T-helper 2 cell treated with Interferon-gamma antibody and Interleukin-4, amounts not matched to agents 5 μg/mL and 100 μg/mL, for 36 hours (primary cell): ENCODE results near the gene GRIA1.

ENCODE experiments used
- DNase-seq: peaks from one replicate; pipeline ENCODE4 v3.0.0; 2021; ENCODE audit warnings: low spot score
- H3K27ac Mint-ChIP-seq: one replicate; pipeline ENCODE4 v1.8.0; 2021; ENCODE audit warnings: mild to moderate bottlenecking, mixed read lengths
- H3K27me3 Mint-ChIP-seq: one replicate; pipeline ENCODE4 v1.8.0; 2021; ENCODE audit warnings: low read depth, mixed read lengths
- H3K36me3 Mint-ChIP-seq: one replicate; pipeline ENCODE4 v1.8.0; 2021; ENCODE audit warnings: low read depth, mixed read lengths
- H3K4me1 Mint-ChIP-seq: one replicate; pipeline ENCODE4 v1.8.0; 2021; ENCODE audit warnings: low read depth, mixed read lengths
- H3K4me3 Mint-ChIP-seq: one replicate; pipeline ENCODE4 v1.8.0; 2022; ENCODE audit warnings: mild to moderate bottlenecking, moderate library complexity, mixed read lengths
- H3K9me3 Mint-ChIP-seq: one replicate; pipeline ENCODE4 v1.8.0; 2021; ENCODE audit warnings: mixed read lengths

The GRIA1 gene

GRCh38 chr5:153584126-153584959 lies 93.9 kb downstream of the GRIA1 start:
- Mint-ChIP-seq H3K4me1 (no peaks in the 10 kb centered on the region), H3K36me3 (no peaks in the 10 kb centered on the region), H3K27ac (no peak overlapping the region)

GRCh38 chr5:153584960-153585359 lies 94.5 kb downstream of the GRIA1 start:
- H3K27ac Mint-ChIP-seq, result no peak overlapping the region
- DNase-seq, result no peak
- H3K9me3 Mint-ChIP-seq, result no peaks in the 10 kb centered on the region
- no peak overlapping the region for H3K4me3 Mint-ChIP-seq
- no peaks in the 10 kb centered on the region for H3K27me3 Mint-ChIP-seq
- no peaks in the 10 kb centered on the region for H3K4me1 Mint-ChIP-seq
- H3K36me3 Mint-ChIP-seq, result no peaks in the 10 kb centered on the region

More at GRCh38 chr5:153584126-153584959, 93.9 kb downstream of the GRIA1 start:
- H3K9me3 Mint-ChIP-seq, result no peaks in the 10 kb centered on the region
- no peak for DNase-seq
- no peak overlapping the region for H3K4me3 Mint-ChIP-seq
- no peaks in the 10 kb centered on the region for H3K27me3 Mint-ChIP-seq

- no peak overlapping the region for H3K4me3 Mint-ChIP-seq
- no peaks in the 10 kb centered on the region for H3K36me3 Mint-ChIP-seq
- H3K27ac Mint-ChIP-seq, result no peak overlapping the region
- no peaks in the 10 kb centered on the region for H3K4me1 Mint-ChIP-seq
- DNase-seq, result no peak
- H3K27me3 Mint-ChIP-seq, result no peaks in the 10 kb centered on the region
- H3K9me3 Mint-ChIP-seq, result no peaks in the 10 kb centered on the region
Measured at GRCh38 chr5:153585622-153586277, 95.3 kb downstream of the GRIA1 start.

GRCh38 chr5:153592081-153592480 lies 101.6 kb downstream of the GRIA1 start:
- H3K27ac Mint-ChIP-seq, result no peak overlapping the region
- H3K36me3 Mint-ChIP-seq, result no peaks in the 10 kb centered on the region
- no peaks in the 10 kb centered on the region for H3K4me1 Mint-ChIP-seq
- no peak for DNase-seq
- no peak overlapping the region for H3K4me3 Mint-ChIP-seq
- no peaks in the 10 kb centered on the region for H3K9me3 Mint-ChIP-seq
- H3K27me3 Mint-ChIP-seq, result no peaks in the 10 kb centered on the region

- Mint-ChIP-seq H3K27me3 (no peaks in the 10 kb centered on the region), H3K4me3 (no peak overlapping the region), H3K36me3 (no peaks in the 10 kb centered on the region), H3K9me3 (no peaks in the 10 kb centered on the region), H3K4me1 (peaks cover 2% of the 10 kb centered on the region), H3K27ac (no peak overlapping the region)
- DNase-seq, result no peak
Measured at GRCh38 chr5:153594785-153595184, 104.3 kb downstream of the GRIA1 start.

GRCh38 chr5:153598099-153598498 lies 107.6 kb downstream of the GRIA1 start:
- H3K9me3 Mint-ChIP-seq, result no peaks in the 10 kb centered on the region
- no peak overlapping the region for H3K27ac Mint-ChIP-seq
- no peaks in the 10 kb centered on the region for H3K36me3 Mint-ChIP-seq
- no peak for DNase-seq
- no peaks in the 10 kb centered on the region for H3K27me3 Mint-ChIP-seq
- H3K4me3 Mint-ChIP-seq, result no peak overlapping the region
- peaks cover 2% of the 10 kb centered on the region for H3K4me1 Mint-ChIP-seq

- H3K27ac Mint-ChIP-seq, result no peak overlapping the region
- no peaks in the 10 kb centered on the region for H3K36me3 Mint-ChIP-seq
- DNase-seq, result no peak
- no peaks in the 10 kb centered on the region for H3K27me3 Mint-ChIP-seq
- no peak overlapping the region for H3K4me3 Mint-ChIP-seq
- H3K4me1 Mint-ChIP-seq, result peaks cover 2% of the 10 kb centered on the region
- no peaks in the 10 kb centered on the region for H3K9me3 Mint-ChIP-seq
Measured at GRCh38 chr5:153601377-153601776, 110.9 kb downstream of the GRIA1 start.

GRCh38 chr5:153605386-153605785 lies 114.9 kb downstream of the GRIA1 start:
- no peaks in the 10 kb centered on the region for H3K27me3 Mint-ChIP-seq
- no peaks in the 10 kb centered on the region for H3K36me3 Mint-ChIP-seq
- no peaks in the 10 kb centered on the region for H3K4me1 Mint-ChIP-seq
- no peaks in the 10 kb centered on the region for H3K9me3 Mint-ChIP-seq
- DNase-seq, result no peak
- H3K4me3 Mint-ChIP-seq, result no peak overlapping the region
- H3K27ac Mint-ChIP-seq, result no peak overlapping the region

- Mint-ChIP-seq H3K27me3 (no peaks in the 10 kb centered on the region), H3K36me3 (no peaks in the 10 kb centered on the region), H3K4me1 (no peaks in the 10 kb centered on the region), H3K4me3 (no peak overlapping the region), H3K27ac (no peak overlapping the region), H3K9me3 (no peaks in the 10 kb centered on the region)
- no peak for DNase-seq
Measured at GRCh38 chr5:153610009-153610408, 119.5 kb downstream of the GRIA1 start.

- Mint-ChIP-seq H3K9me3 (no peaks in the 10 kb centered on the region), H3K27ac (no peak overlapping the region), H3K36me3 (no peaks in the 10 kb centered on the region), H3K27me3 (no peaks in the 10 kb centered on the region), H3K4me1 (no peaks in the 10 kb centered on the region), H3K4me3 (no peak overlapping the region)
- DNase-seq, result no peak
Measured at GRCh38 chr5:153610811-153611210, 120.3 kb downstream of the GRIA1 start.

- Mint-ChIP-seq H3K4me1 (no peaks in the 10 kb centered on the region), H3K36me3 (no peaks in the 10 kb centered on the region), H3K9me3 (no peaks in the 10 kb centered on the region), H3K4me3 (no peak overlapping the region), H3K27me3 (no peaks in the 10 kb centered on the region), H3K27ac (no peak overlapping the region)
- DNase-seq, result no peak
Measured at GRCh38 chr5:153613144-153613543, 122.7 kb downstream of the GRIA1 start.

- DNase-seq, result no peak
- no peak overlapping the region for H3K27ac Mint-ChIP-seq
- H3K4me1 Mint-ChIP-seq, result no peaks in the 10 kb centered on the region
- no peaks in the 10 kb centered on the region for H3K36me3 Mint-ChIP-seq
- no peak overlapping the region for H3K4me3 Mint-ChIP-seq
- H3K27me3 Mint-ChIP-seq, result no peaks in the 10 kb centered on the region
- H3K9me3 Mint-ChIP-seq, result no peaks in the 10 kb centered on the region
Measured at GRCh38 chr5:153613672-153614071, 123.2 kb downstream of the GRIA1 start.

- H3K27me3 Mint-ChIP-seq, result no peaks in the 10 kb centered on the region
Measured at GRCh38 chr5:153617190-153617589, 126.7 kb downstream of the GRIA1 start.

GRCh38 chr5:153618307-153618706 lies 127.8 kb downstream of the GRIA1 start:
- no peaks in the 10 kb centered on the region for H3K4me1 Mint-ChIP-seq
- no peak for DNase-seq
- no peaks in the 10 kb centered on the region for H3K27me3 Mint-ChIP-seq
- H3K27ac Mint-ChIP-seq, result no peak overlapping the region
- no peaks in the 10 kb centered on the region for H3K9me3 Mint-ChIP-seq
- no peak overlapping the region for H3K4me3 Mint-ChIP-seq
- no peaks in the 10 kb centered on the region for H3K36me3 Mint-ChIP-seq

More at GRCh38 chr5:153617190-153617589, 126.7 kb downstream of the GRIA1 start:
- Mint-ChIP-seq H3K4me3 (no peak overlapping the region), H3K9me3 (no peaks in the 10 kb centered on the region), H3K36me3 (no peaks in the 10 kb centered on the region), H3K4me1 (no peaks in the 10 kb centered on the region), H3K27ac (no peak overlapping the region)
- DNase-seq, result no peak
